A549 (cell line): Measurements from ENCODE around the gene BMERB1. TPM values are rescaled to one million over a fixed set of nuclear protein-coding genes. Genes with fewer than 3 reads are reported as not detected.

ENCODE experiments used
- ATAC-seq, 2 experiments: fragments of 200-7000 bp in 1 of 2; fragments of >200 bp in 1 of 2; cut with Nextera tagmentation in 1 of 2; cut with Tn5 transposase in 1 of 2; 3 replicates each; pipeline versions ENCODE4 v1.8.0 to v1.9.1; 2018 to 2020; ENCODE audit warnings: mild to moderate bottlenecking in 1 of 2, moderate library complexity in 1 of 2
- CTCF ChIA-PET: fragments of 300-600 bp; sonication (Branson Sonifier 250); formaldehyde crosslinking; extraction: SDS; loops from one replicate; lab custom pipeline; 2021; ENCODE audit warnings: antibody characterized with exemption, inconsistent platforms; lab: Yijun Ruan, JAX
- POLR2A ChIA-PET: fragments of 350-600 bp; formaldehyde crosslinking; extraction: SDS; loops from one replicate; lab custom pipeline; 2021; ENCODE audit warnings: antibody characterized with exemption, inconsistent platforms; lab: Yijun Ruan, JAX
- DNase-seq, 2 experiments: peaks; one replicate each; pipeline versions ENCODE4 v3.0.0 to v3.0.0-alpha.2; 2011 to 2016; ENCODE audit warnings: low read depth in 1 of 2, low spot score in 1 of 2
- FAIRE-seq: peaks from 2 replicates; lab custom pipeline; 2011; peaks lifted over from hg19 to GRCh38; lab: Jason Lieb, UNC
- H3K27ac ChIP-seq, 2 experiments: fragments of >200 bp; sonication (Bioruptor Twin); formaldehyde crosslinking; 3 replicates each; pipeline ENCODE4 v1.5.1; 2016 to 2017
- H3K4me1 ChIP-seq: fragments of >200 bp; sonication (Bioruptor Twin); formaldehyde crosslinking; 3 replicates; pipeline ENCODE4 v1.6.1; 2016
- H3K4me2 ChIP-seq: fragments of >200 bp; sonication (Bioruptor Twin); formaldehyde crosslinking; 3 replicates; pipeline ENCODE4 v1.6.1; 2016
- H3K4me3 ChIP-seq: fragments of >200 bp; sonication (Bioruptor Twin); formaldehyde crosslinking; 3 replicates; pipeline ENCODE4 v1.5.1; 2016
- H3K9me3 ChIP-seq: fragments of >200 bp; sonication (Bioruptor Twin); formaldehyde crosslinking; 3 replicates; pipeline ENCODE4 v1.6.1; 2016
- BCL3 ChIP-seq: fragments of >200 bp; sonication (Bioruptor Twin); formaldehyde crosslinking; IDR thresholded peaks from 3 replicates; pipeline ENCODE4 v1.6.1; 2016
- CBX2 ChIP-seq: fragments of 200-600 bp; sonication (generic); IDR thresholded peaks from 2 replicates; pipeline ENCODE4 v1.6.1; 2016; ENCODE audit warnings: low read depth, mild to moderate bottlenecking, borderline replicate concordance
- CEBPB ChIP-seq, 2 experiments: fragments of >200 bp in 1 of 2; sonication (Bioruptor Twin) in 1 of 2; formaldehyde crosslinking in 1 of 2; IDR thresholded peaks; 2 replicates each; pipeline ENCODE4 v1.6.1; 2012 to 2016
- EP300 ChIP-seq, 2 experiments: fragments of >200 bp; sonication (Bioruptor Twin); formaldehyde crosslinking; IDR thresholded peaks; 2 replicates in 1 of 2; 3 replicates in 1 of 2; pipeline ENCODE4 v1.6.1; 2016 to 2017
- ESRRA ChIP-seq: fragments of 150-350 bp; IDR thresholded peaks from 2 replicates; pipeline ENCODE4 v1.6.1; 2014; ENCODE audit warnings: mild to moderate bottlenecking, low read length, borderline replicate concordance
- FOXS1 ChIP-seq: fragments of 250-450 bp; sonication (Bioruptor Pico); IDR thresholded peaks from 2 replicates; pipeline ENCODE4 v1.5.0; 2020; ENCODE audit warnings: mild to moderate bottlenecking, moderate library complexity
- HEYL ChIP-seq: fragments of 250-450 bp; sonication (Bioruptor Pico); IDR thresholded peaks from 2 replicates; pipeline ENCODE4 v1.8.0; 2021; ENCODE audit warnings: mild to moderate bottlenecking, moderate library complexity
- HMGXB4 ChIP-seq: fragments of 250-450 bp; sonication (Bioruptor Pico); IDR thresholded peaks from 2 replicates; pipeline ENCODE4 v1.5.0; 2021; ENCODE audit warnings: mild to moderate bottlenecking, moderate library complexity, borderline replicate concordance
- HOXB13 ChIP-seq: fragments of 250-450 bp; sonication (Bioruptor Pico); IDR thresholded peaks from 2 replicates; pipeline ENCODE4 v1.5.0; 2020; ENCODE audit warnings: low read depth, mild to moderate bottlenecking, moderate library complexity
- HOXB5 ChIP-seq: fragments of 250-450 bp; sonication (Bioruptor Pico); IDR thresholded peaks from 2 replicates; pipeline ENCODE4 v1.5.0; 2020; ENCODE audit warnings: mild to moderate bottlenecking, moderate library complexity
- JUNB ChIP-seq: fragments of >200 bp; sonication (Bioruptor Twin); formaldehyde crosslinking; IDR thresholded peaks from 2 replicates; pipeline ENCODE4 v1.6.1; 2016
- KDM1A ChIP-seq: fragments of 200-600 bp; sonication (generic); IDR thresholded peaks from 2 replicates; pipeline ENCODE4 v1.6.1; 2016; ENCODE audit warnings: low read depth, mild to moderate bottlenecking
- MAFK ChIP-seq: fragments of 450-650 bp; IDR thresholded peaks from 2 replicates; pipeline ENCODE4 v1.6.1; 2014; ENCODE audit not compliant: partially characterized antibody
- MAZ ChIP-seq: fragments of 150-350 bp; IDR thresholded peaks from 2 replicates; pipeline ENCODE4 v1.6.1; 2014; ENCODE audit warnings: antibody characterized with exemption, low read depth, low read length, borderline replicate concordance
- NR3C1 ChIP-seq: fragments of >200 bp; sonication (Bioruptor Twin); formaldehyde crosslinking; IDR thresholded peaks from 3 replicates; pipeline ENCODE4 v1.6.1; 2017
- POLR2A ChIP-seq: IDR thresholded peaks from 2 replicates; pipeline ENCODE4 v1.6.1; 2012; ENCODE audit warnings: mild to moderate bottlenecking, low read length
- POLR2AphosphoS2 ChIP-seq: conservative IDR thresholded peaks from 2 replicates; pipeline ENCODE4 v1.6.1; 2012; ENCODE audit warnings: low read length, improper control_type of control experiment, inconsistent platforms
- SREBF2 ChIP-seq: fragments of 450-650 bp; IDR thresholded peaks from 2 replicates; pipeline ENCODE4 v1.6.1; 2014; ENCODE audit warnings: mild to moderate bottlenecking, moderate library complexity
- TP53 ChIP-seq: fragments of 250-450 bp; sonication (Bioruptor Pico); IDR thresholded peaks from 2 replicates; pipeline ENCODE4 v1.5.0; 2021; ENCODE audit warnings: mild to moderate bottlenecking, moderate library complexity
- ZNF302 ChIP-seq: fragments of 250-450 bp; sonication (Bioruptor Pico); IDR thresholded peaks from 2 replicates; pipeline ENCODE4 v1.9.0; 2021; ENCODE audit warnings: inconsistent platforms, mild to moderate bottlenecking, moderate library complexity
- WGBS: methylation state at CpG from one replicate; pipeline ENCODE4 v1.1.6; 2017; ENCODE audit errors: missing lambda C conversion rate; 5-methylcytosine and 5-hydroxymethylcytosine counted together
- polyA plus RNA-seq, 4 experiments: library from polyadenylated mRNA; depleted of rRNA in 3 of 4; stranded (reverse); fragments of >200 nt; fragmentation: RNase III in 1 of 4; extraction: RNeasy Plus Mini Kit Qiagen cat#74134 plus additional on column Dnase treatment in 1 of 4; gene quantifications; 2 replicates in 3 of 4; 3 replicates in 1 of 4; pipeline ENCODE4 v1.2.3, GENCODE V29; 2011 to 2017
- TF ChIP-seq, protein P1 (sequence below): IDR thresholded peaks from 2 replicates; pipeline ENCODE4 v1.6.1; 2012
- TF ChIP-seq, protein P2 (sequence below): fragments of >200 bp; sonication (Bioruptor Twin); formaldehyde crosslinking; IDR thresholded peaks from 3 replicates; pipeline ENCODE4 v1.5.1; 2016
- TF ChIP-seq, protein P3 (sequence below): fragments of >200 bp; sonication (Bioruptor Twin); formaldehyde crosslinking; IDR thresholded peaks from 2 replicates; pipeline ENCODE4 v1.6.1; 2016

Gene BMERB1
- polyA plus RNA-seq, 2 of the 4 experiments (the other 2 are of a cell fraction) = 44.7 to 48.9 TPM

GRCh38 chr16:15513156-15513555 is 78.8 kb downstream of the BMERB1 start:
- Histone ChIP-seq H3K27ac (no peak overlapping the region), H3K4me3 (no peak overlapping the region), H3K4me1 (peaks cover 26% of the 10 kb centered on the region), H3K4me2 (no peak overlapping the region), H3K9me3 (no peaks in the 10 kb centered on the region)
- no peak for DNase-seq
- CTCF ChIA-PET = no interaction called here
- ATAC-seq = no peak
- POLR2A ChIA-PET = no interaction called here
- WGBS = 93% methylated on average over 11 of the region's 11 CpGs
- no peak for FAIRE-seq
- TF ChIP-seq CBX2 (no peak), FOXS1 (CRISPR knock-in tag) (no peak), CEBPB (IDR thresholded peaks at IDR 0.05) (no peak), HOXB5 (CRISPR knock-in tag) (no peak), ZNF302 (CRISPR knock-in tag) (no peak), HOXB13 (CRISPR knock-in tag) (no peak), BCL3 (no peak), POLR2AphosphoS2 (no peak), KDM1A (no peak), HMGXB4 (CRISPR knock-in tag) (no peak), SREBF2 (no peak), EP300 (IDR thresholded peaks at IDR 0.05) (no peak), HEYL (no peak)
- TF ChIP-seq, protein P1, sequence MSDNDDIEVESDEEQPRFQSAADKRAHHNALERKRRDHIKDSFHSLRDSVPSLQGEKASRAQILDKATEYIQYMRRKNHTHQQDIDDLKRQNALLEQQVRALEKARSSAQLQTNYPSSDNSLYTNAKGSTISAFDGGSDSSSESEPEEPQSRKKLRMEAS = no peak

DNA sequence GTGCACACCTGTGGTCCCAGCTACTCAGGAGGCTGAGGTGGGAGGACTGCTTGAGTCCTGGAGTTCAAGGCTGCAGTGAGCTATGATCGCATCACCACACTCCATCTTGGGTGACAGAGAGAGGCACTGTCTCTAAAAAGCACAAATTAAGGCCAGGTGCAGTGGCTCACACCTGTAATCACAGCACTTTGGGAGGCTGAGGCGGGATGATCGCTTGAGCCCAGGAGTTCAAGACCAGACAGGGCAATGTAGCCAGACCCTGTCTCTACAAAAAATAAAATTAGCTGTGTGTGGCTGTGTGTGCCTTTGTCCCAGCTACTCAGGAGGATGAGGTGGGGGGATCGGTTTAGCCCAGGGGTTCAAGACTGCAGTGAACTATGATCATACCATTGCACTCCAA is 81.6 kb downstream of the BMERB1 start:
- no peak overlapping the region for H3K4me3 ChIP-seq
- CTCF ChIA-PET = no interaction called here
- 94% methylated on average over 4 of the region's 4 CpGs for WGBS
- no peaks in the 10 kb centered on the region for H3K9me3 ChIP-seq
- no peak for FAIRE-seq
- peak overlapping the region in 1 of 2 experiments; percentile 42; a peak in 1 of 6 replicates for H3K27ac ChIP-seq
- ATAC-seq = no peak
- H3K4me2 ChIP-seq = no peak overlapping the region
- TF ChIP-seq HOXB5 (CRISPR knock-in tag) = no peak
- TF ChIP-seq, protein P2, sequence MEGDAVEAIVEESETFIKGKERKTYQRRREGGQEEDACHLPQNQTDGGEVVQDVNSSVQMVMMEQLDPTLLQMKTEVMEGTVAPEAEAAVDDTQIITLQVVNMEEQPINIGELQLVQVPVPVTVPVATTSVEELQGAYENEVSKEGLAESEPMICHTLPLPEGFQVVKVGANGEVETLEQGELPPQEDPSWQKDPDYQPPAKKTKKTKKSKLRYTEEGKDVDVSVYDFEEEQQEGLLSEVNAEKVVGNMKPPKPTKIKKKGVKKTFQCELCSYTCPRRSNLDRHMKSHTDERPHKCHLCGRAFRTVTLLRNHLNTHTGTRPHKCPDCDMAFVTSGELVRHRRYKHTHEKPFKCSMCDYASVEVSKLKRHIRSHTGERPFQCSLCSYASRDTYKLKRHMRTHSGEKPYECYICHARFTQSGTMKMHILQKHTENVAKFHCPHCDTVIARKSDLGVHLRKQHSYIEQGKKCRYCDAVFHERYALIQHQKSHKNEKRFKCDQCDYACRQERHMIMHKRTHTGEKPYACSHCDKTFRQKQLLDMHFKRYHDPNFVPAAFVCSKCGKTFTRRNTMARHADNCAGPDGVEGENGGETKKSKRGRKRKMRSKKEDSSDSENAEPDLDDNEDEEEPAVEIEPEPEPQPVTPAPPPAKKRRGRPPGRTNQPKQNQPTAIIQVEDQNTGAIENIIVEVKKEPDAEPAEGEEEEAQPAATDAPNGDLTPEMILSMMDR = no peak
- no peak for TF ChIP-seq POLR2A
- no peak for TF ChIP-seq BCL3
- no peak for TF ChIP-seq JUNB
- no peak for TF ChIP-seq NR3C1
- TF ChIP-seq TP53 = no peak
- no peak for TF ChIP-seq MAZ
- TF ChIP-seq ESRRA = no peak
- no peak for TF ChIP-seq MAFK
- TF ChIP-seq, protein P1 = no peak
- TF ChIP-seq, protein P3, sequence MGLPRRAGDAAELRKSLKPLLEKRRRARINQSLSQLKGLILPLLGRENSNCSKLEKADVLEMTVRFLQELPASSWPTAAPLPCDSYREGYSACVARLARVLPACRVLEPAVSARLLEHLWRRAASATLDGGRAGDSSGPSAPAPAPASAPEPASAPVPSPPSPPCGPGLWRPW = no peak
- TF ChIP-seq FOXS1 (CRISPR knock-in tag) = no peak
- TF ChIP-seq, all 56 proteins: peak for 0
- POLR2A ChIA-PET = no interaction called here
- peaks cover 33% of the 10 kb centered on the region for H3K4me1 ChIP-seq
- no peak for DNase-seq
